Endometrial microvascular endothelial cells (primary cell): ENCODE results near the gene SLC25A12. TPM values are rescaled to one million over a fixed set of nuclear protein-coding genes. Genes with fewer than 3 reads are reported as not detected.
"Not testable (repeated sequence)": the region's sequence is repeated elsewhere in the genome, so short reads cannot be mapped to it uniquely, and the experiment has no call there.

Experiments
- in situ Hi-C: cut with HindIII; loops from 2 replicates; pipeline ENCODE4 v1.10.0; 2017; ENCODE audit warnings: low sequenced_read_pairs, low pct_unique_long_range_greater_than_20kb; ENCODE audit errors: inconsistent ontology term
- total RNA-seq: library from RNA; depleted of rRNA; stranded (reverse); fragments of >200 nt; gene quantifications from one replicate; pipeline ENCODE4 v1.2.3, GENCODE V29; 2015; ENCODE audit errors: inconsistent ontology term

The SLC25A12 gene
- 26.5 TPM for total RNA-seq

- in situ Hi-C loops = no loop called here
Measured at GRCh38 chr2:171893824-171894611, at the start of gene SLC25A12. Gene SLC25A12 (minus strand): TSS chr2:171894244. CDS start chr2:171894214, 30 bp downstream.

GRCh38 chr2:171941316-171941699 lies 47.3 kb upstream of the SLC25A12 start:
- in situ Hi-C loops = no loop called here

GRCh38 chr2:171939743-171940071 lies 45.7 kb upstream of the SLC25A12 start:
- in situ Hi-C loops = no loop called here

- in situ Hi-C loops = no loop called here
Measured at GRCh38 chr2:171939058-171939742, 45.2 kb upstream of the SLC25A12 start.

GRCh38 chr2:171930385-171930784 lies 36.3 kb upstream of the SLC25A12 start:
- in situ Hi-C loops = no loop called here

GRCh38 chr2:171924170-171924942 lies 30.3 kb upstream of the SLC25A12 start:
- in situ Hi-C loops = no loop called here

- in situ Hi-C loops = no loop called here
Measured at GRCh38 chr2:171923206-171923605, 29.2 kb upstream of the SLC25A12 start.

GRCh38 chr2:171922230-171923022 lies 28.4 kb upstream of the SLC25A12 start, which contains the start of gene HAT1:
Gene HAT1 (plus strand): TSS chr2:171922461. CDS start chr2:171922501, 40 bp downstream.
- in situ Hi-C loops = no loop called here

- in situ Hi-C loops = no loop called here
Measured at GRCh38 chr2:171921970-171922229, 27.9 kb upstream of the SLC25A12 start.

- in situ Hi-C loops = no loop called here
Measured at GRCh38 chr2:171919453-171919852, 25.4 kb upstream of the SLC25A12 start.

- in situ Hi-C loops = no loop called here
Measured at GRCh38 chr2:171913517-171913916, 19.5 kb upstream of the SLC25A12 start.

- in situ Hi-C loops = no loop called here
Measured at GRCh38 chr2:171910494-171910893, 16.4 kb upstream of the SLC25A12 start.

GRCh38 chr2:171909266-171909665 lies 15.2 kb upstream of the SLC25A12 start:
- in situ Hi-C loops = no loop called here

- in situ Hi-C loops = no loop called here
Measured at GRCh38 chr2:171908235-171908634, 14.2 kb upstream of the SLC25A12 start.

GRCh38 chr2:171902840-171903420 lies 8.9 kb upstream of the SLC25A12 start:
- in situ Hi-C loops = no loop called here

GRCh38 chr2:171899623-171900282 lies 5.7 kb upstream of the SLC25A12 start:
- in situ Hi-C loops = not testable (repeated sequence)

GRCh38 chr2:171895786-171896185 lies 1.7 kb upstream of the SLC25A12 start:
- in situ Hi-C loops = no loop called here

- in situ Hi-C loops = no loop called here
Measured at GRCh38 chr2:171894612-171894947, 536 bp upstream of the SLC25A12 start.
